Stimulated activated CD8-positive, alpha-beta memory T cell treated with anti-CD3 and anti-CD28 coated beads, Interleukin-15, amount 100 ng/mL, for 1 hour (primary cell): ENCODE measurements around the gene ARHGEF33.
A peak's percentile ranks its signal among the peaks of the same experiment; 100 is the strongest.
"Not testable (repeated sequence)": the region's sequence is repeated elsewhere in the genome, so short reads cannot be mapped to it uniquely, and the experiment has no call there.

ENCODE experiments used
- DNase-seq: peaks from one replicate; pipeline ENCODE4 v3.0.0-alpha.2; 2020; ENCODE audit warnings: low read depth

Gene ARHGEF33

GRCh38 chr2:38911191-38911590 is 21.5 kb downstream of the ARHGEF33 start:
- no peak for DNase-seq

- DNase-seq = no peak
These were observed 22.9 kb downstream of the ARHGEF33 start for GRCh38 chr2:38912619-38913018.

GRCh38 chr2:38922389-38922788 is 32.7 kb downstream of the ARHGEF33 start:
- no peak for DNase-seq

- DNase-seq = no peak
These were observed 33.2 kb downstream of the ARHGEF33 start for GRCh38 chr2:38922902-38923301.

GRCh38 chr2:38925982-38926381 is 36.3 kb downstream of the ARHGEF33 start:
- DNase-seq = no peak

- no peak for DNase-seq
These were observed 40.9 kb downstream of the ARHGEF33 start for GRCh38 chr2:38930600-38930999.

GRCh38 chr2:38932586-38932985 is 42.9 kb downstream of the ARHGEF33 start:
- DNase-seq = no peak

- no peak for DNase-seq
These were observed 44.0 kb downstream of the ARHGEF33 start for GRCh38 chr2:38933653-38934052.

GRCh38 chr2:38934742-38935141 is 45.1 kb downstream of the ARHGEF33 start:
- no peak for DNase-seq

GRCh38 chr2:38935568-38936172 is 46.0 kb downstream of the ARHGEF33 start:
- DNase-seq = no peak

- not testable (repeated sequence) for DNase-seq
These were observed 46.8 kb downstream of the ARHGEF33 start for GRCh38 chr2:38936516-38936915.

GRCh38 chr2:38937548-38937947 is 47.9 kb downstream of the ARHGEF33 start:
- DNase-seq = no peak

GRCh38 chr2:38940746-38941145 is 51.1 kb downstream of the ARHGEF33 start:
- no peak for DNase-seq

- no peak for DNase-seq
These were observed 54.1 kb downstream of the ARHGEF33 start for GRCh38 chr2:38943784-38944183.

- no peak for DNase-seq
These were observed 55.7 kb downstream of the ARHGEF33 start for GRCh38 chr2:38945372-38945771.

- DNase-seq = no peak
These were observed 56.2 kb downstream of the ARHGEF33 start for GRCh38 chr2:38945911-38946310.

- peak; percentile 17 for DNase-seq
These were observed 57.9 kb downstream of the ARHGEF33 start for GRCh38 chr2:38947241-38948239.

GRCh38 chr2:38948387-38948882 is 58.8 kb downstream of the ARHGEF33 start:
- DNase-seq = no peak

GRCh38 chr2:38948995-38949394 is 59.3 kb downstream of the ARHGEF33 start:
- no peak for DNase-seq

- no peak for DNase-seq
These were observed 62.1 kb downstream of the ARHGEF33 start for GRCh38 chr2:38951766-38952165.

GRCh38 chr2:38957972-38958371 is 68.3 kb downstream of the ARHGEF33 start:
- DNase-seq = no peak

GRCh38 chr2:38959466-38959865 is 69.8 kb downstream of the ARHGEF33 start:
- DNase-seq = no peak
